Breast epithelium (tissue), 3 donors: ENCODE data around the gene IFITM10.

Source experiments
- POLR2A ChIP-seq: fragments of 450-650 bp; IDR thresholded peaks from one replicate; pipeline ENCODE4 v1.6.1; 2016; ENCODE audit warnings: antibody characterized with exemption, mild to moderate bottlenecking, moderate library complexity
- POLR2AphosphoS5 ChIP-seq, 3 donors: sonication (generic); formaldehyde crosslinking; IDR thresholded peaks; one replicate each; pipeline ENCODE4 v1.6.1; 2017; ENCODE audit warnings: antibody characterized with exemption in 3 of 3
- TF ChIP-seq, protein P1 (sequence below), 3 donors: fragments of 450-650 bp; IDR thresholded peaks; one replicate each; pipeline ENCODE4 v1.5.1; 2016 to 2017; ENCODE audit warnings: antibody characterized with exemption in 3 of 3, mild to moderate bottlenecking in 3 of 3, moderate library complexity in 3 of 3

DNA sequence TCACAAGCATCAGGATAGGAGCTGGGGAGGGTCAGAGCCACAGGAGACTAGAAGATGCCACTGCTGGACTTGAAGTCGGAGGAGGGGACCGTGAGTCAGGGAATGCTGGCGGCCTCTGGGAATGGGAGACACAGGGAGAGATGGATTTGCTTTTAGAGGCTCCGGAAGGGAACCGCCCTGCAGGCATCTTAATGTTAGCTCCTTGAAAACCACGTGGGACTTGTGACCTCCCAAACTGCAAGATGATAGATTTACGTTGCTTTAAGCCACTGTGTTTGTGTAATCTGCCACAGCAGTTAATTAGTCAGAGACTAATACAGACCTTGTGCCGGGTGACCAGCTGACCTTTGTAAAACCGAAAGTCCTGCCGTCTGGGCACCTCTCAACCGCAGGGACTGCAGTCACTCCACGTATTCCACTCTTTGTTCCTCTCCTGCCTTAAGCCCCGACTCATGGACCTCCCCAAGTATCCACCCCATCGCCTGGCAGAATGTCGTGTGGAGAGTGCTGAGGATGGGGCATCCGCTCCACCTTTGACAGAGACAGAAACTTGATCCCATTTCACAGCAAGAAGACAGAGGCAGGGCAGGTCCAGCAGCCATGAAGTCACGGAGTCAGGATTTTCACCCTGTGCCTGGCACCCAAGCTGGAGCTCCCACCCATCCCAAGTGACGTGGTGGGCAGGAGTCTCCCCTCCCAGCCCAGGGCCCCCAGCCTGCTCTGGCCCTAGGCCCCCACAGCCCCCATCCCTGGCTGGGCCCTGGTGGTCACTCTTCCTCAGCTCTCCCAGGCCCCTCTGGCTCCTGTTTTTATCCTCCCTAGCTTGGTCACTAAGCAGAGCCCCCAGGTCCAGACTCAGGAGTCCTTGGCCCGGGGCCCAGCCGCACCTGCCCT lies 32.7 kb upstream of the IFITM10 start:
- TF ChIP-seq, protein P1, sequence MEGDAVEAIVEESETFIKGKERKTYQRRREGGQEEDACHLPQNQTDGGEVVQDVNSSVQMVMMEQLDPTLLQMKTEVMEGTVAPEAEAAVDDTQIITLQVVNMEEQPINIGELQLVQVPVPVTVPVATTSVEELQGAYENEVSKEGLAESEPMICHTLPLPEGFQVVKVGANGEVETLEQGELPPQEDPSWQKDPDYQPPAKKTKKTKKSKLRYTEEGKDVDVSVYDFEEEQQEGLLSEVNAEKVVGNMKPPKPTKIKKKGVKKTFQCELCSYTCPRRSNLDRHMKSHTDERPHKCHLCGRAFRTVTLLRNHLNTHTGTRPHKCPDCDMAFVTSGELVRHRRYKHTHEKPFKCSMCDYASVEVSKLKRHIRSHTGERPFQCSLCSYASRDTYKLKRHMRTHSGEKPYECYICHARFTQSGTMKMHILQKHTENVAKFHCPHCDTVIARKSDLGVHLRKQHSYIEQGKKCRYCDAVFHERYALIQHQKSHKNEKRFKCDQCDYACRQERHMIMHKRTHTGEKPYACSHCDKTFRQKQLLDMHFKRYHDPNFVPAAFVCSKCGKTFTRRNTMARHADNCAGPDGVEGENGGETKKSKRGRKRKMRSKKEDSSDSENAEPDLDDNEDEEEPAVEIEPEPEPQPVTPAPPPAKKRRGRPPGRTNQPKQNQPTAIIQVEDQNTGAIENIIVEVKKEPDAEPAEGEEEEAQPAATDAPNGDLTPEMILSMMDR (IDR thresholded peaks at IDR 0.05): no peak
- TF ChIP-seq POLR2AphosphoS5 (IDR thresholded peaks at IDR 0.05) (no peak), POLR2A (no peak)
